Fibroblast of lung (primary cell): Measurements from ENCODE around the gene GIGYF1. TPM values are rescaled to one million over a fixed set of nuclear protein-coding genes. Genes with fewer than 3 reads are reported as not detected.

ENCODE experiments used
- DNase-seq, 2 donors: peaks; one replicate each; pipeline versions ENCODE4 v3.0.0 to v3.0.0-alpha.2; 2010; ENCODE audit warnings: low read depth in 2 of 2
- H2AFZ ChIP-seq: 2 replicates; pipeline ENCODE4 v1.5.1; 2012; ENCODE audit warnings: low read length, control low read depth, inconsistent platforms
- H3K27ac ChIP-seq: 2 replicates; pipeline ENCODE4 v1.5.1; 2011; ENCODE audit warnings: low read length, control low read depth; ENCODE audit not compliant: insufficient read depth
- H3K27me3 ChIP-seq: 2 replicates; pipeline ENCODE4 v1.5.1; 2011; ENCODE audit warnings: mild to moderate bottlenecking, low read length; ENCODE audit not compliant: control insufficient read depth, insufficient read depth
- H3K36me3 ChIP-seq: 2 replicates; pipeline ENCODE4 v1.5.1; 2011; ENCODE audit warnings: low read length; ENCODE audit not compliant: control insufficient read depth, insufficient read depth
- H3K4me1 ChIP-seq: 2 replicates; pipeline ENCODE4 v1.5.1; 2011; ENCODE audit warnings: low read length; ENCODE audit not compliant: control insufficient read depth, insufficient read depth; ENCODE audit errors: extremely low read depth
- H3K4me2 ChIP-seq: 2 replicates; pipeline ENCODE4 v1.5.1; 2011; ENCODE audit warnings: low read length, control low read depth; ENCODE audit not compliant: insufficient read depth; ENCODE audit errors: extremely low read depth
- H3K4me3 ChIP-seq, 4 experiments: fragments of 200-600 bp in 1 of 4; sonication (generic) in 1 of 4; replicated peaks in 1 of 4; 2 replicates each; pipeline ENCODE4 v1.5.1; 2011 to 2016; ENCODE audit warnings: low read length in 4 of 4, low read depth in 3 of 4, mild to moderate bottlenecking in 3 of 4, control low read depth in 2 of 4, inconsistent platforms in 1 of 4, mixed read lengths in 1 of 4; ENCODE audit not compliant: insufficient read depth in 1 of 4; ENCODE audit errors: control extremely low read depth in 1 of 4
- H3K79me2 ChIP-seq: 2 replicates; pipeline ENCODE4 v1.5.1; 2012; ENCODE audit warnings: mild to moderate bottlenecking, low read length, inconsistent platforms; ENCODE audit not compliant: control insufficient read depth, insufficient read depth
- H3K9ac ChIP-seq: 2 replicates; pipeline ENCODE4 v1.5.1; 2011; ENCODE audit warnings: mild to moderate bottlenecking, low read length, control low read depth; ENCODE audit not compliant: insufficient read depth
- H3K9me3 ChIP-seq: 2 replicates; pipeline ENCODE4 v1.5.1; 2012; ENCODE audit warnings: low read depth, low read length; ENCODE audit not compliant: control insufficient read depth, insufficient read depth
- H4K20me1 ChIP-seq: 2 replicates; pipeline ENCODE4 v1.5.1; 2011; ENCODE audit warnings: low read length; ENCODE audit not compliant: control insufficient read depth, insufficient read depth; ENCODE audit errors: extremely low read depth
- EZH2 ChIP-seq: IDR thresholded peaks from 2 replicates; pipeline ENCODE4 v1.5.1; 2012; ENCODE audit warnings: low read length, control low read depth, mild to moderate bottlenecking; ENCODE audit errors: missing control alignments
- polyA plus RNA-seq, 2 donors: library from polyadenylated mRNA; depleted of rRNA in 1 of 2; stranded (reverse) in 1 of 2; unstranded in 1 of 2; fragments of >200 nt; gene quantifications; 2 replicates each; pipeline ENCODE4 v1.2.1, GENCODE V29; 2011 to 2012; ENCODE audit warnings: missing spikeins in 1 of 2
- total RNA-seq: library from RNA; depleted of rRNA; stranded (reverse); fragments of >200 nt; gene quantifications from 2 replicates; pipeline ENCODE4 v1.2.1, GENCODE V29; 2014
- TF ChIP-seq, protein P1 (sequence below), 2 donors: IDR thresholded peaks in 1 of 2; conservative IDR thresholded peaks in 1 of 2; 1 replicate in 1 of 2; 2 replicates in 1 of 2; pipeline ENCODE4 v1.5.1; 2011 to 2012; ENCODE audit warnings: low read length in 2 of 2, control low read depth in 1 of 2, inconsistent platforms in 1 of 2, low read depth in 1 of 2, mild to moderate bottlenecking in 1 of 2

GIGYF1 gene
- total and polyA plus RNA-seq, 2 donors (not counting 1 experiment from before 2014, with no cell fraction given) = 3.8 to 15.9 TPM

DNA sequence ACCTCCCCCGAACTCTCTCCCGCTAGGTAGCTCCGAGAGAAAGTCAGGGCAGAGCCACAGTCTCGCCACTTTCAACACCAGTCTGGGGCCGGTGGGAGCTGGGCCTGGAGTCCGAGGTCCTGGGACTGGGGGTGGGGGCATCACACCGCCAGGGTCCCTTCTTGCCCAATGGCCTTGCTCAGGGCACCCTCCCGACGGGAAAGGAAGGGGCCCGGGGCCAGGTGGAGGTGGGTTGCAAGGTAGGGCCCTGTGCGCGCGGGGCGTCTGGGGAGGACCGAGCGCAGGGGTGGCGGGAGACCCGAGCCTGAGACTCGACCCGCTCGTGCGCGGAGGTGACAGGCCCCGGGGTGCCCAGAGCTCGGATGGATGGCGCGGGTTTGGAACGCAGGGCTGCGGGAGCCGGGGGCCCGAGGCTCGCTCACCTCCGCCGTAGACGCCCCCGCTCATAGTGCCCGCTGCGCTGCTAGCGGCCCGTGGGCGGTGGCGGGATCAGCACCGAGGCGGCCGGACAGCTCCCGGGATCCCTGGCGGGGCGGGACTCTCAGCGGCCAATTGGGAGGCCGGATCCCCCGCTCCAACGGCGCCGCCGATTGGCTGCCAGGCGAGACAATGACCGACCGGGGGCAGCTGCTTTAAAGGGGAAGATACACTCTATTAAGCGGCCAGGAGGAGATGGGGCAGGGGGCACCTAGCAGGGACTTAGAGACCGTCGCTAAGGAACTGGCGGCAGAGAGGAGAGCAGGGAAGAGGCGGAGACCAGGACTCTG, 38.0 kb downstream of the GIGYF1 start, which contains the start of gene ACTL6B:
Gene ACTL6B (minus strand): TSS at position 541 of the 767 bp plus-strand sequence. CDS start 94 bp downstream, at position 447.
- H3K36me3 ChIP-seq = no peaks in the 10 kb centered on the region
- no peak for DNase-seq
- H3K9ac ChIP-seq = no peak within 1 kb of the TSS
- TF ChIP-seq, protein P1, sequence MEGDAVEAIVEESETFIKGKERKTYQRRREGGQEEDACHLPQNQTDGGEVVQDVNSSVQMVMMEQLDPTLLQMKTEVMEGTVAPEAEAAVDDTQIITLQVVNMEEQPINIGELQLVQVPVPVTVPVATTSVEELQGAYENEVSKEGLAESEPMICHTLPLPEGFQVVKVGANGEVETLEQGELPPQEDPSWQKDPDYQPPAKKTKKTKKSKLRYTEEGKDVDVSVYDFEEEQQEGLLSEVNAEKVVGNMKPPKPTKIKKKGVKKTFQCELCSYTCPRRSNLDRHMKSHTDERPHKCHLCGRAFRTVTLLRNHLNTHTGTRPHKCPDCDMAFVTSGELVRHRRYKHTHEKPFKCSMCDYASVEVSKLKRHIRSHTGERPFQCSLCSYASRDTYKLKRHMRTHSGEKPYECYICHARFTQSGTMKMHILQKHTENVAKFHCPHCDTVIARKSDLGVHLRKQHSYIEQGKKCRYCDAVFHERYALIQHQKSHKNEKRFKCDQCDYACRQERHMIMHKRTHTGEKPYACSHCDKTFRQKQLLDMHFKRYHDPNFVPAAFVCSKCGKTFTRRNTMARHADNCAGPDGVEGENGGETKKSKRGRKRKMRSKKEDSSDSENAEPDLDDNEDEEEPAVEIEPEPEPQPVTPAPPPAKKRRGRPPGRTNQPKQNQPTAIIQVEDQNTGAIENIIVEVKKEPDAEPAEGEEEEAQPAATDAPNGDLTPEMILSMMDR (conservative IDR thresholded peaks at IDR 0.05 in 1 of 2, IDR thresholded peaks at IDR 0.05 in 1 of 2; ENCODE audit: low read depth in 1 of 2, low read length in 2 of 2) = no peak
- TF ChIP-seq EZH2 = no peak
- no peak within 1 kb of the TSS for H3K27ac ChIP-seq
- no peak within 1 kb of the TSS for H3K4me2 ChIP-seq
- no peaks in the 10 kb centered on the region for H3K79me2 ChIP-seq
- no peaks in the 10 kb centered on the region for H4K20me1 ChIP-seq
- H2AFZ ChIP-seq = no peak within 1 kb of the TSS
- no peaks in the 10 kb centered on the region for H3K9me3 ChIP-seq
- H3K4me3 ChIP-seq = no peak within 1 kb of the TSS
- no peaks in the 10 kb centered on the region for H3K4me1 ChIP-seq
- peaks cover 11% of the 10 kb centered on the region for H3K27me3 ChIP-seq

DNA sequence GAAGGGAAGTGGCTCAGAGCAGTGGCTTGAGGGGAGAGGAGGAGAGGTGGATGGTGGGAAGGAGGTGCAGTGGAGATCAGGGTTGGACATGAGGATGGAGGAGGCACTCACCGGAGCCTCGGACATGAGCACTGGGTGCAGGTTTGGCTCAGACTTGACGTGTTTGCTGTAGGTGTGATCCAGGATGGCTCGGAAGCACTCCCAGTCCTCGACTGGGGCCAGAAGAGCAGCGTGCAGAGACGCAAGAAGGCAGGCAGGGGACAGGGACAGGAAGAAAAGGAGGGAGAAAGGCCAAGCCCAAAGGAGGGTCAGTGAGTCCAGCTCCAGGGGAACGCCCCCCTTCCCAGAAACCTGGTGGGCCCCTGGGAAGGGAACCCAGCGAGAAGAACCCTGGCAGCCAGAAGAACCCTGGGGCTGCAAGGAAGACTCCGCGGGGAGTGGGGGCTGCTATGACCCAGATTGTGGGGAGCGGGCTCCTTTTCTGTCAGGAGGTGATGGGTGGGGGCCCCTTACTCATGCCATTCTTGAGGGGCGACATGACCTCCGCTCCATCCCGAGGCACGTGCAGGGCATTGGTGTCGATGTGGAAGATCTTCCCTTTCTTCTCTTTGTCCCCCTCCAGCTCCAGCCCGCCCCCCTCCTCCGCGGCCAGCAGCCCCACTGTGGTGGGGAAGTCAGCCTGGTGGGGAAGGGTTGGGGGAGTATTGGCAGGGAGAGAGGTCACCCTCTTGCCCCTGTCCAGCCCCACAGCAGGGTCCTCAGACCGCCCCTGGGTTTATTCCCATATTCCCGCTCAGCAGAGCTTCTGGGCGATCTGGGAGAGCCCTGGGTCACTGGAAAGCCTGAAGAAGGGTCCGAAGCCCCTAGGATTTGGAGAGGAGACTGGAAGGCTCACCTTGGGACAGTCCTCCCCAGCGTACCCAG, 38.9 kb downstream of the GIGYF1 start:
- no peak overlapping the region for H3K27ac ChIP-seq
- TF ChIP-seq, protein P1 (conservative IDR thresholded peaks at IDR 0.05 in 1 of 2, IDR thresholded peaks at IDR 0.05 in 1 of 2; ENCODE audit: low read depth in 1 of 2, low read length in 2 of 2) = no peak
- no peak for TF ChIP-seq EZH2
- no peaks in the 10 kb centered on the region for H3K4me1 ChIP-seq
- no peak overlapping the region for H2AFZ ChIP-seq
- no peak overlapping the region for H3K4me3 ChIP-seq
- H3K9me3 ChIP-seq = no peaks in the 10 kb centered on the region
- H3K36me3 ChIP-seq = no peaks in the 10 kb centered on the region
- no peak for DNase-seq
- peaks cover 14% of the 10 kb centered on the region for H3K27me3 ChIP-seq
- H3K4me2 ChIP-seq = no peak overlapping the region
- no peak overlapping the region for H3K9ac ChIP-seq
- no peaks in the 10 kb centered on the region for H4K20me1 ChIP-seq
- no peaks in the 10 kb centered on the region for H3K79me2 ChIP-seq
